CD4-positive, CD25-positive, alpha-beta regulatory T cell (primary cell): Measurements from ENCODE around the gene ZNF275. TPM values are rescaled to one million over a fixed set of nuclear protein-coding genes. Genes with fewer than 3 reads are reported as not detected.

Experiments
- ATAC-seq, 2 donors: fragments of 150-1000 bp; cut with Tn5 transposase; one replicate each; pipeline ENCODE4 v1.10.0; 2021; ENCODE audit warnings: low read depth in 2 of 2, moderate number of reproducible peaks in 2 of 2, moderate library complexity in 1 of 2
- DNase-seq, 3 donors: peaks; one replicate each; pipeline versions ENCODE4 v3.0.0 to v3.0.0-alpha.2; 2012 to 2022; ENCODE audit warnings: mixed read lengths in 1 of 3
- H3K27ac ChIP-seq: one replicate; pipeline ENCODE4 v1.7.0; 2013; ENCODE audit warnings: mild to moderate bottlenecking, low read length; ENCODE audit not compliant: insufficient read depth, poor library complexity, severe bottlenecking
- H3K27me3 ChIP-seq: one replicate; pipeline ENCODE4 v1.7.0; 2013; ENCODE audit warnings: low read length; ENCODE audit not compliant: control insufficient read depth, insufficient read depth
- H3K36me3 ChIP-seq: one replicate; pipeline ENCODE4 v1.7.0; 2013; ENCODE audit warnings: mild to moderate bottlenecking, low read length, moderate library complexity; ENCODE audit not compliant: control insufficient read depth, insufficient read depth
- H3K4me1 ChIP-seq: 2 replicates; pipeline ENCODE4 v1.7.0; 2013; ENCODE audit warnings: mild to moderate bottlenecking, low read length; ENCODE audit not compliant: insufficient read depth, control insufficient read depth, poor library complexity, severe bottlenecking
- H3K4me3 ChIP-seq: one replicate; pipeline ENCODE4 v1.7.0; 2013; ENCODE audit warnings: low read depth, mild to moderate bottlenecking, low read length, moderate library complexity
- H3K9me3 ChIP-seq, 2 experiments: 1 replicate in 1 of 2; 2 replicates in 1 of 2; pipeline ENCODE4 v1.7.0; 2013; ENCODE audit warnings: low read length in 2 of 2, mild to moderate bottlenecking in 1 of 2, moderate library complexity in 1 of 2; ENCODE audit not compliant: control insufficient read depth in 2 of 2
- H3K27ac Mint-ChIP-seq, 3 donors: one replicate each; pipeline ENCODE4 v1.8.0; 2020 to 2022; ENCODE audit warnings: mild to moderate bottlenecking in 3 of 3, mixed read lengths in 3 of 3, moderate library complexity in 2 of 3
- H3K27me3 Mint-ChIP-seq: one replicate; pipeline ENCODE4 v1.8.0; 2022; ENCODE audit warnings: mild to moderate bottlenecking, mixed read lengths
- H3K36me3 Mint-ChIP-seq: one replicate; pipeline ENCODE4 v1.8.0; 2020; ENCODE audit warnings: mixed read lengths
- H3K4me1 Mint-ChIP-seq, 4 donors: one replicate each; pipeline ENCODE4 v1.8.0; 2020 to 2022; ENCODE audit warnings: mixed read lengths in 4 of 4, mild to moderate bottlenecking in 1 of 4
- H3K4me3 Mint-ChIP-seq, 4 donors: one replicate each; pipeline ENCODE4 v1.8.0; 2020 to 2022; ENCODE audit warnings: mild to moderate bottlenecking in 4 of 4, mixed read lengths in 4 of 4, moderate library complexity in 3 of 4
- H3K9me3 Mint-ChIP-seq, 7 donors: one replicate each; pipeline ENCODE4 v1.8.0; 2020 to 2022; ENCODE audit warnings: mixed read lengths in 7 of 7, mild to moderate bottlenecking in 3 of 7, moderate library complexity in 2 of 7
- polyA plus RNA-seq, 4 donors: library from polyadenylated mRNA; unstranded; fragments of 300-500 nt; fragmentation: Illumina TruSeq; gene quantifications; one replicate each; pipeline ENCODE4 v1.2.3, GENCODE V29; 2021
- total RNA-seq: library from RNA; stranded (reverse); gene quantifications from one replicate; pipeline ENCODE4 v1.2.3, GENCODE V29; 2022

Gene ZNF275
- total and polyA plus RNA-seq, 5 donors from 2014 or later: 3.8 to 16.1 (median 8.6) TPM

DNA sequence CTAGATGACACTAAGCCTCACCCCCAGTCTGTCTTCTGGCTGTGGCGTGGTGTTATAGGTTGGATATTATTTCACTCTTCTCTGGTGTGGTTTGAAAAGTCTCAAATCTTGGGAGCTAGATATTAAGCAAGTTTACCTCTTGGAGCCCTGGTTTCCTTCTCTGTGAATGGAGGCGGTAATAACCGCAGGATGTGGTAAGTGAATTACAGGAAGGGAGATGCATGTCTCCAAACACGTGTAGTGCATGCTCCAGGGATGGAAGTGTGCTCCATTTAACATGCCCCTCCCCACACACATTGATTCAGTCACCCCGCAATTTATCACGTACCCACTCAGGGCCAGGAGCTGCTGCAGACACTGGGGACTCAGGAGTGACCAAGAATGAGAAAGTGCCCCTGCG lies 4.9 kb downstream of the ZNF275 start:
- Histone ChIP-seq H3K9me3 (no peaks in the 10 kb centered on the region), H3K27ac (no peak overlapping the region), H3K4me1 (peaks cover 55% of the 10 kb centered on the region), H3K36me3 (peaks cover 12% of the 10 kb centered on the region), H3K27me3 (no peaks in the 10 kb centered on the region), H3K4me3 (peak overlapping the region; percentile 41)
- H3K27ac Mint-ChIP-seq: peak overlapping the region in 2 of 3 donors; percentile 0 to 96
- H3K4me1 Mint-ChIP-seq: peaks cover 14 to 87% (median 63%) of the 10 kb centered on the region in 4 donors
- H3K27me3 Mint-ChIP-seq: peaks cover 5% of the 10 kb centered on the region
- H3K9me3 Mint-ChIP-seq: peaks cover 0 to 2% (median 0%) of the 10 kb centered on the region in 7 donors
- no peak for ATAC-seq
- DNase-seq: peak in 1 of 3 donors; percentile 37
- H3K4me3 Mint-ChIP-seq: peak overlapping the region; percentile 48 to 73 (median 68)
- H3K36me3 Mint-ChIP-seq: peaks cover 20% of the 10 kb centered on the region

DNA sequence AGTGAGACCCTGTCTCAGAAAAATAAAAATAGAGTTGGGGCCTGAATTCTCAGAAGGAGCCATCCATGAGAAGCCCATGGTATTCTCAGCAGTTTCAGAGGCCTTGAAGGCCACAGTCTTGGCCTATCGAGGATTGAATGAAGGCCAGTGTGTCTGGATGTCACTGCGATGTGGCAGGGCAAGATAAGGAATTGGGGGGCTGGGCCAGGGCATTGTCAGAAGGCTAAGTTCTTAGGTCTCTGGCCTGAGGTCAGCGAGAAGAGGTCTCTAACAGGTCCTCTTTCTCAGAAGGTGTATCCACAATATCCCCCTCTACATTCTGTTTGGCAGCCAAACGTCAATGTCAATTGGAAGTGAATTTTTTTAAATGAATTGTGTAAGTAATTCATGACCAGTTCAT lies 5.7 kb downstream of the ZNF275 start:
- DNase-seq (no peak), ATAC-seq (no peak)
- H3K27me3 ChIP-seq: no peaks in the 10 kb centered on the region
- H3K4me3 ChIP-seq: no peak overlapping the region
- Mint-ChIP-seq H3K27me3 (peaks cover 5% of the 10 kb centered on the region), H3K36me3 (peaks cover 20% of the 10 kb centered on the region), H3K27ac (no peak overlapping the region), H3K4me3 (no peak overlapping the region), H3K9me3 (peaks cover 0 to 2% (median 0%) of the 10 kb centered on the region in 7 donors), H3K4me1 (peaks cover 14 to 93% (median 66%) of the 10 kb centered on the region in 4 donors)
- H3K27ac ChIP-seq: no peak overlapping the region
- H3K9me3 ChIP-seq: no peaks in the 10 kb centered on the region
- H3K4me1 ChIP-seq: peaks cover 58% of the 10 kb centered on the region
- peaks cover 20% of the 10 kb centered on the region for H3K36me3 ChIP-seq

DNA sequence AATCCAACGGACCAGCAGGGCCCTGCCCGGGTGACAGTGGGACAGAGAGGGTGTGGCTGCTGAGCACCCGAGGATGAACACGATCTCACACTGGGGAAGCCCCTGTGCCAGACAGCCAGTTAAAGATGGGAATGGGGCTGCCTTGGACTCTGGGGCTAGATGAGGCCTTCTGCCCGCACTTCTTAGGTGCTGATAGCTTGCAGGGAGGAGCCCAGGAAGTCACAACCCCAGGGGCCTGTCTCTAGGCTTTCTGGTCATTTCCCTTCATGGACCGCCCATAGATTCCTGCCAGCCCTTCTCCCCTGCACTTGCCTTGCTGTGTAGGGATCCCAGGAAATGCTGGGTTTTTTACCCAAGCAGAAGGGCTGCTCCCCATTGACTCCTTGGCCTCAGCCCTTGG lies 6.2 kb downstream of the ZNF275 start:
- Histone ChIP-seq H3K9me3 (no peaks in the 10 kb centered on the region), H3K27ac (no peak overlapping the region), H3K36me3 (peaks cover 23% of the 10 kb centered on the region), H3K27me3 (no peaks in the 10 kb centered on the region), H3K4me1 (peaks cover 54% of the 10 kb centered on the region), H3K4me3 (no peak overlapping the region)
- DNase-seq: no peak
- ATAC-seq: no peak
- H3K9me3 Mint-ChIP-seq: peaks cover 0 to 2% (median 0%) of the 10 kb centered on the region in 7 donors
- no peak overlapping the region for H3K27ac Mint-ChIP-seq
- peaks cover 5% of the 10 kb centered on the region for H3K27me3 Mint-ChIP-seq
- peaks cover 22% of the 10 kb centered on the region for H3K36me3 Mint-ChIP-seq
- no peak overlapping the region for H3K4me3 Mint-ChIP-seq
- peaks cover 14 to 94% (median 67%) of the 10 kb centered on the region in 4 donors for H3K4me1 Mint-ChIP-seq

DNA sequence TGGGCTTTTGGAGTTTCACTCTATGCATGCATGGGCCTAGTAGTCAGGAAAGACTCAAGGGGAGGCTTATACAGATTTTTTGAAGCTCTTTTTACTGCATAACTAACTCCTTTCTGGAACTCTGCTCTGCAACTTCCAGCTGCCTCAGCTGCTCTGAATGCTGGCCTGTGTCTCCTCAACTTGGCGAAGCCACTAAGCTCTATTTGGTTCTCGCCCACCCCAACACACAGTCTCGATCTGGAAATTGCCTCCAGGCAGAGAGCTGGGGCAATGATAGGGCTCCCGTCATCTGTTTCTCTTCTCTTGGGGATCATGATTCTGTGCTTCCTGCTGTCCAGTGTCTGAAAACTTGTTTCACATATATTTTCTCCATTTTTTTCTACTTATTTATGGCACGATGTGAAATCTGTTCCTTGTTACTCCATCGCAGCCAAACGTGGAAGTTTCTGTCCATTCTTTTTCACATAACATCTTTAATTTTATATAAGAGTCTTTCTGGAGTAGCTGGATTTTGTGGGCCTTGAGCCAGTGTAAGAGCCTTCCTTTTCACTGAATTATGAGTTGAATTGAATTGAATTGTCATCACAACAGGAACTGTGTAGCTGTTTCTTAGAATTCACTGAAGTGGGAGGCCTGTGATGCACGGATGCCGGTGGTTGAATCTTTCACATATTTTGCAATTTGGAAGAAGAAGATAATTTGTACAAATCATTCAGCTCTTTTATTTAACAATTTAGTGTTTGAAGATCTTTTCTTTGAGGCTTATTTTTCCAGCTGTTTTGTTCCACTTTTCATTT lies 9.0 kb downstream of the ZNF275 start:
- ATAC-seq: peak; percentile 86 to 91
- no peaks in the 10 kb centered on the region for H3K27me3 ChIP-seq
- H3K4me1 Mint-ChIP-seq: peaks cover 8 to 69% (median 48%) of the 10 kb centered on the region in 4 donors
- H3K4me3 ChIP-seq: peak overlapping the region; percentile 41
- H3K4me1 ChIP-seq: peaks cover 26% of the 10 kb centered on the region
- H3K27me3 Mint-ChIP-seq: no peaks in the 10 kb centered on the region
- peaks cover 40% of the 10 kb centered on the region for H3K36me3 ChIP-seq
- peak in 1 of 3 donors; percentile 79 for DNase-seq
- peaks cover 0 to 2% (median 0%) of the 10 kb centered on the region in 7 donors for H3K9me3 Mint-ChIP-seq
- H3K9me3 ChIP-seq: no peaks in the 10 kb centered on the region
- H3K36me3 Mint-ChIP-seq: peaks cover 26% of the 10 kb centered on the region
- peak overlapping the region; percentile 47 to 94 (median 89) for H3K27ac Mint-ChIP-seq
- H3K4me3 Mint-ChIP-seq: peak overlapping the region; percentile 35 to 70 (median 52)
- no peak overlapping the region for H3K27ac ChIP-seq

DNA sequence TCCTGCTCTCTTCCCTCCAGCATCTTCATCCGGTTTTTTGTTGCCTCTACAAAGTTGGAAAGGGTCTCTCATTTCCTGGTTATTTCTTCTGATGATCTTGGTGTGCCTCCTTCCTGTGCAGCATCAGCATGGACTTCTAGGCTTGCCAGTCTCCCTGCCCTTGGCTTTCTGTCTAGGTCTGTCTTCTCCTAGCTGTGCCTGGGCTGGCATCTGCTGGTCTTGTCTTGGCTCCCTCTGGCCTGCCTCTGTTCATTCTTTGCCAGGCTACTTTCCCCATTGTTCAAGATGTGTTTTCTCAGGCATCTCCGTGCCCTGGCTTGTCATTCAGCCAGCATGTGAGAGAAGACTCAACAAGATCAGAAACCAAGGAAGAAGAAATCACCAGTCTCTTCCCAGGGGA lies 9.7 kb downstream of the ZNF275 start:
- peak overlapping the region; percentile 14 for H3K27ac ChIP-seq
- H3K27me3 ChIP-seq: no peaks in the 10 kb centered on the region
- no peaks in the 10 kb centered on the region for H3K27me3 Mint-ChIP-seq
- H3K4me3 Mint-ChIP-seq: peak overlapping the region in 3 of 4 donors; percentile 35 to 65 (median 39)
- H3K9me3 Mint-ChIP-seq: peaks cover 0 to 2% (median 0%) of the 10 kb centered on the region in 7 donors
- ATAC-seq (no peak), DNase-seq (no peak)
- peaks cover 8 to 62% (median 42%) of the 10 kb centered on the region in 4 donors for H3K4me1 Mint-ChIP-seq
- peaks cover 19% of the 10 kb centered on the region for H3K4me1 ChIP-seq
- H3K27ac Mint-ChIP-seq: peak overlapping the region; percentile 47 to 91 (median 89)
- no peaks in the 10 kb centered on the region for H3K9me3 ChIP-seq
- peaks cover 44% of the 10 kb centered on the region for H3K36me3 ChIP-seq
- H3K36me3 Mint-ChIP-seq: peaks cover 26% of the 10 kb centered on the region
- H3K4me3 ChIP-seq: peak overlapping the region; percentile 41

DNA sequence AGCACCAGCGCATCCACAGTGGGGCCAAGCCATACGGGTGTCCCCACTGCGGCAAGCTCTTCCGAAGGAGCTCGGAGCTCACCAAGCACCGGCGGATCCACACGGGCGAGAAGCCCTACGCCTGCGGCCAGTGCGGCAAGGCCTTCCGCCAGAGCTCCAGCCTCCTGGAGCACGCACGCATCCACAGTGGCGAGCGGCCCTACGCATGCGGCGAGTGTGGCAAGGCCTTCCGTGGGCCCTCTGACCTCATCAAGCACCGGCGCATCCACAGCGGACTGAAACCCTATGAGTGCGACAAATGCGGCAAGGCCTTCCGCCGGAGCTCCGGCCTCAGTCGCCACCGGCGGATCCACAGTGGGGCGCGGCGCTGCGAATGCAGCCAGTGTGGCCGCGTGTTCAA lies 13.6 kb downstream of the ZNF275 start:
- no peaks in the 10 kb centered on the region for H3K27me3 Mint-ChIP-seq
- H3K27ac Mint-ChIP-seq: no peak overlapping the region
- Histone ChIP-seq H3K4me3 (no peak overlapping the region), H3K27me3 (no peaks in the 10 kb centered on the region), H3K4me1 (peaks cover 15% of the 10 kb centered on the region), H3K27ac (no peak overlapping the region), H3K9me3 (no peaks in the 10 kb centered on the region), H3K36me3 (peaks cover 48% of the 10 kb centered on the region)
- no peaks in the 10 kb centered on the region for H3K9me3 Mint-ChIP-seq
- peaks cover 0 to 36% (median 17%) of the 10 kb centered on the region in 4 donors for H3K4me1 Mint-ChIP-seq
- no peak for DNase-seq
- H3K36me3 Mint-ChIP-seq: peaks cover 19% of the 10 kb centered on the region
- ATAC-seq: no peak
- no peak overlapping the region for H3K4me3 Mint-ChIP-seq

DNA sequence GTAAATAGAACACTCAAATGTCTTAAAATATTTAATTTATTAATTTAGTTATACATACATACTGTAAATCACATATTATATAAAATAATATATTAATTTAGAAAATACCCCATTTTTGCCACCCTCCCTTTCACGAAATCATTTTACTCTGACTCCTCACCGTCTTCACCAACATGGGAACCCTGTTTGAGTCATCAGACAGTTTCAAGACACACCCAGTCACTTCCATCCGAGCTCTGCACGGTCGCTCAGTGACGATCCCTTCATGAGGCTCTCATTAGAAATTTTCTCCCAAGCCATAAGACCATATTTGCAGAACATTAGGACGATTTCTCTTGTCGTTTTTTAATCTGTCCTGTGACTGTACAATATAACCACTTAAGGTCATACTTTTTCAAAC lies 14.5 kb downstream of the ZNF275 start:
- Histone ChIP-seq H3K27ac (no peak overlapping the region), H3K9me3 (no peaks in the 10 kb centered on the region), H3K4me1 (peaks cover 7% of the 10 kb centered on the region), H3K36me3 (peaks cover 48% of the 10 kb centered on the region), H3K4me3 (no peak overlapping the region), H3K27me3 (no peaks in the 10 kb centered on the region)
- Mint-ChIP-seq H3K27ac (no peak overlapping the region), H3K4me1 (peaks cover 0 to 28% (median 10%) of the 10 kb centered on the region in 4 donors), H3K36me3 (peaks cover 20% of the 10 kb centered on the region), H3K9me3 (no peaks in the 10 kb centered on the region), H3K27me3 (no peaks in the 10 kb centered on the region), H3K4me3 (peak overlapping the region in 1 of 4 donors; percentile 42)
- ATAC-seq: no peak
- no peak for DNase-seq
